K562 (cell line): ENCODE measurements around the gene BIN1. TPM values are rescaled to one million over a fixed set of nuclear protein-coding genes. Genes with fewer than 3 reads are reported as not detected.

Source experiments
- ATAC-seq: fragments of 200-7000 bp; cut with Tn5 transposase; 3 replicates; pipeline ENCODE4 v1.9.1; 2020; ENCODE audit warnings: moderate library complexity
- BruUV-seq: library from RNA; stranded (reverse); fragments of 400-500 nt; replicated peaks from 2 replicates; lab custom pipeline; 2021; lab: Mats Ljungman, UMichigan
- CTCF ChIA-PET: fragments of 300-600 bp; formaldehyde crosslinking; extraction: SDS; loops from one replicate; lab custom pipeline; 2021; ENCODE audit warnings: low intra/inter-chr PET ratio; lab: Yijun Ruan, JAX
- POLR2A ChIA-PET: fragments of 300-600, 350-650 bp; sonication (Branson Sonifier 250); formaldehyde crosslinking; extraction: SDS; loops from one replicate; lab custom pipeline; 2021; ENCODE audit warnings: antibody characterized with exemption, inconsistent platforms; lab: Yijun Ruan, JAX
- DNase-seq, 4 experiments: peaks; one replicate each; pipeline versions ENCODE4 v3.0.0 to v3.0.0-alpha.2; 2011 to 2018; ENCODE audit warnings: low spot score in 3 of 4, mixed read lengths in 3 of 4; ENCODE audit errors: extremely low read depth in 1 of 4
- FAIRE-seq: peaks from 2 replicates; lab custom pipeline; 2011; peaks lifted over from hg19 to GRCh38; lab: Jason Lieb, UNC
- H2AFZ ChIP-seq: 2 replicates; pipeline ENCODE4 v1.6.0; 2011; ENCODE audit warnings: low read depth, low read length, control low read depth, inconsistent platforms
- H3K27ac ChIP-seq: fragments of 200-600 bp; 3 replicates; pipeline ENCODE4 v1.8.0; 2011; ENCODE audit warnings: low read depth, mild to moderate bottlenecking, control low read depth, inconsistent platforms, low read length, moderate library complexity, mixed read lengths; ENCODE audit errors: extremely low read depth
- H3K27me3 ChIP-seq, 2 experiments: fragments of 300-600 bp in 1 of 2; 2 replicates in 1 of 2; 3 replicates in 1 of 2; pipeline versions ENCODE4 v1.6.0 to v1.8.0; 2011; ENCODE audit warnings: inconsistent platforms in 2 of 2, low read length in 2 of 2, mild to moderate bottlenecking in 1 of 2, mixed read lengths in 1 of 2, moderate library complexity in 1 of 2; ENCODE audit not compliant: control insufficient read depth in 2 of 2, insufficient read depth in 2 of 2
- H3K36me3 ChIP-seq: fragments of 300-600 bp; 3 replicates; pipeline ENCODE4 v1.8.0; 2011; ENCODE audit warnings: mild to moderate bottlenecking, low read length, inconsistent platforms; ENCODE audit not compliant: control insufficient read depth, insufficient read depth
- H3K4me1 ChIP-seq, 2 experiments: fragments of 200-600 bp in 1 of 2; replicated peaks in 1 of 2; 2 replicates in 1 of 2; 3 replicates in 1 of 2; pipeline versions ENCODE4 v1.5.1 to v1.8.0; 2011; ENCODE audit warnings: inconsistent platforms in 2 of 2, low read length in 2 of 2, mild to moderate bottlenecking in 1 of 2, mixed read lengths in 1 of 2, moderate library complexity in 1 of 2; ENCODE audit not compliant: control insufficient read depth in 2 of 2, insufficient read depth in 2 of 2
- H3K4me2 ChIP-seq: 2 replicates; pipeline ENCODE4 v1.6.1; 2011; ENCODE audit warnings: low read length, control low read depth, inconsistent platforms, mixed read lengths; ENCODE audit not compliant: insufficient read depth
- H3K4me3 ChIP-seq: fragments of 200-600 bp; sonication (generic), shearing (Covaris generic); 2 replicates; pipeline ENCODE4 v1.5.1; 2016; ENCODE audit warnings: control low read depth, inconsistent platforms
- H3K79me2 ChIP-seq: fragments of 200-600 bp; 3 replicates; pipeline ENCODE4 v1.8.0; 2011; ENCODE audit warnings: low read length, inconsistent platforms; ENCODE audit not compliant: control insufficient read depth, insufficient read depth
- H3K9ac ChIP-seq, 2 experiments: 2 replicates each; pipeline versions ENCODE4 v1.6.0 to v1.6.1; 2011; ENCODE audit warnings: low read depth in 2 of 2, low read length in 2 of 2, control low read depth in 1 of 2, inconsistent platforms in 1 of 2, mild to moderate bottlenecking in 1 of 2, mixed read lengths in 1 of 2; ENCODE audit not compliant: insufficient read depth in 1 of 2
- H3K9me1 ChIP-seq: one replicate; pipeline ENCODE4 v1.6.0; 2011; ENCODE audit warnings: inconsistent platforms, mild to moderate bottlenecking, low read length, moderate library complexity; ENCODE audit not compliant: control insufficient read depth, insufficient read depth
- H3K9me3 ChIP-seq: replicated peaks from 2 replicates; pipeline ENCODE4 v1.5.1; 2011; ENCODE audit warnings: low read depth, low read length, inconsistent platforms; ENCODE audit not compliant: control insufficient read depth, insufficient read depth
- H4K20me1 ChIP-seq: replicated peaks from 2 replicates; pipeline ENCODE4 v1.6.1; 2011; ENCODE audit warnings: low read length, inconsistent platforms, mixed read lengths; ENCODE audit not compliant: control insufficient read depth, insufficient read depth
- EGR1 ChIP-seq: fragments of 450-650 bp; conservative IDR thresholded peaks from 2 replicates; pipeline ENCODE4 v1.6.1; 2017; ENCODE audit warnings: mild to moderate bottlenecking
- GABPB1 ChIP-seq: sonication (generic); formaldehyde crosslinking; IDR thresholded peaks from 2 replicates; pipeline ENCODE4 v1.8.0; 2022; ENCODE audit warnings: mild to moderate bottlenecking, missing genetic modification reagents
- GTF2F1 ChIP-seq: IDR thresholded peaks from 2 replicates; pipeline ENCODE4 v1.6.1; 2011; ENCODE audit warnings: low read depth, low read length, improper control_type of control experiment
- NELFE ChIP-seq: IDR thresholded peaks from 2 replicates; pipeline ENCODE4 v1.6.1; 2011; ENCODE audit warnings: mild to moderate bottlenecking; ENCODE audit not compliant: insufficient read depth, insufficient read length
- SMARCE1 ChIP-seq: fragments of 450-650 bp; IDR thresholded peaks from 2 replicates; pipeline ENCODE4 v1.7.1; 2016; ENCODE audit warnings: mild to moderate bottlenecking
- ZNF696 ChIP-seq: fragments of 250-450 bp; sonication (Bioruptor Pico); conservative IDR thresholded peaks from 2 replicates; pipeline ENCODE4 v1.4.0; 2020; ENCODE audit warnings: mild to moderate bottlenecking, moderate library complexity
- WGBS: fragments of 100-300 bp; shearing (Covaris generic); methylation state at CpG from one replicate; pipeline ENCODE4 v1.1.6; 2016; ENCODE audit warnings: low coverage, mixed read lengths; ENCODE audit not compliant: insufficient coverage; ENCODE audit errors: missing lambda C conversion rate; 5-methylcytosine and 5-hydroxymethylcytosine counted together
- in situ Hi-C: fragments of 300-500 bp; cut with MboI; formaldehyde crosslinking; loops from 4 replicates; pipeline ENCODE4 v1.15.0; 2018; ENCODE audit warnings: inconsistent platforms, mixed read lengths
- intact Hi-C: fragments of 100-400 bp; cut with micrococcal nuclease; formaldehyde crosslinking; loops from 2 replicates; pipeline ENCODE4 v1.14.2; 2022
- polyA plus RNA-seq, 8 experiments: library from polyadenylated mRNA; depleted of rRNA in 4 of 8; stranded (reverse) in 5 of 8; unstranded in 3 of 8; fragments of >200 nt; fragmentation: Nextera tagmentation in 2 of 8; fragmentation: Illumina TruSeq in 1 of 8; extraction: Ambion mirVana in 2 of 8; extraction: Trizol in 1 of 8; gene quantifications; 2 replicates each; pipeline versions ENCODE4 v1.2.1 to v1.2.3, GENCODE V29; 2011 to 2014; ENCODE audit warnings: inconsistent platforms in 1 of 8, missing spikeins in 1 of 8
- total RNA-seq, 7 experiments: library from RNA; depleted of rRNA in 6 of 7; stranded (reverse); fragments of >200 nt in 6 of 7; fragmentation: Illumina TruSeq in 2 of 7; extraction: Trizol in 2 of 7; gene quantifications; 2 replicates each; pipeline versions ENCODE4 v1.2.1 to v1.2.3, GENCODE V29; 2011 to 2021; ENCODE audit warnings: low replicate concordance in 1 of 7
- TF ChIP-seq, protein P1 (sequence below), 2 experiments: fragments of 450-650 bp; IDR thresholded peaks; 2 replicates each; pipeline ENCODE4 v1.6.1; 2018; ENCODE audit warnings: mild to moderate bottlenecking in 2 of 2, low read depth in 1 of 2; ENCODE audit not compliant: partially characterized antibody in 2 of 2

The BIN1 gene
- total and polyA plus RNA-seq, 9 of the 15 experiments (the other 6 are each of a cell fraction or from before 2014, with no cell fraction given): 0.04 to 2.8 (median 0.79) TPM; not detected in 1

DNA sequence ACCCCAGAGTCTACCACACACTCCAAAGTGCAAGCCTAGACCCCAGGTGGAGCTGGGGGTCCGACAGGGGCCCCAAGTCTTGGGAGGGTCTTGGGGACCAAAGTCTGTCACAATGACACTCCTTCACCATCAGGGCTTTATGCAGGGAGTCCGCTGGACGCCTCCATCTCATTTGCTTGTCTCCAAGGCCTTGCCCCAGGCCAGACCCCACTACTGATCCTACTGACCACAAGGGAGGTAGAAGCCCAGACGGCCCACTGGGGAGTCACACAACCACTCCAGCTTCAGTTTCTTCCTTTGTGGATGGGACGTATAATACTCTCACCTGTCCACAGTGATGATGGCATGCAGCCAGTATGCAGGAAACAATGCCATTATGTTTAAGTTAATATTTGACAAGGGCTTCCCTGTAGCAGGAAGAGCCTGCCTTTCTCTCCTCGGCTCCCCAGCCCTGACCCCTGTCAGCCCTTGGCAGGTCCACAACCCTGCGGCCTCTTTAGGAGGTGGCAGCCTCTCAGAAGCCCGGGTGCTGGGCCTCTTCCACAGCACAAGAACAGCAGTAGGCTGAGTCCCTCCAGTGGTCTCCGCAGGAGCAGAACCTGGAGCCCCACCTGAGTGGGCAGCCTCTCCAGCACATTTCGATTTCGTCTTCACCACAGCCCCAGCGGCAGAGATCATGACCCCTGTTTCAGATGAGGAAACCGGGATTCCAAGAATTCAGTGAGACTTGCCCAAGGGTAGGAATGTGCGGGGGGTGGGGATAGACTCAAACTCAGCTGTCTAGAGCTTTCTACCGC, 6.5 kb downstream of the BIN1 start:
- Histone ChIP-seq H3K4me3 (no peak overlapping the region), H3K36me3 (no peaks in the 10 kb centered on the region), H3K27me3 (peaks cover 13 to 60% of the 10 kb centered on the region in 2 experiments), H3K27ac (no peak overlapping the region), H3K4me2 (no peak overlapping the region), H4K20me1 (no peaks in the 10 kb centered on the region; the same call in 1 of the 2 replicates), H2AFZ (no peak overlapping the region), H3K9me1 (no peaks in the 10 kb centered on the region), H3K4me1 (peaks cover 0 to 17% of the 10 kb centered on the region in 2 experiments; a peak in 3 of 5 replicates), H3K9ac (peak overlapping the region in 1 of 2 experiments; percentile 17; a peak in 1 of 4 replicates), H3K79me2 (no peaks in the 10 kb centered on the region), H3K9me3 (no peaks in the 10 kb centered on the region)
- intact Hi-C loops: no loop called here
- in situ Hi-C loops: no loop called here
- TF ChIP-seq GTF2F1 (no peak), EGR1 (peak; percentile 32; the same call in 1 of the 2 replicates), GABPB1 (no peak), NELFE (no peak), SMARCE1 (no peak), ZNF696 (CRISPR knock-in tag) (no peak)
- TF ChIP-seq, protein P1, sequence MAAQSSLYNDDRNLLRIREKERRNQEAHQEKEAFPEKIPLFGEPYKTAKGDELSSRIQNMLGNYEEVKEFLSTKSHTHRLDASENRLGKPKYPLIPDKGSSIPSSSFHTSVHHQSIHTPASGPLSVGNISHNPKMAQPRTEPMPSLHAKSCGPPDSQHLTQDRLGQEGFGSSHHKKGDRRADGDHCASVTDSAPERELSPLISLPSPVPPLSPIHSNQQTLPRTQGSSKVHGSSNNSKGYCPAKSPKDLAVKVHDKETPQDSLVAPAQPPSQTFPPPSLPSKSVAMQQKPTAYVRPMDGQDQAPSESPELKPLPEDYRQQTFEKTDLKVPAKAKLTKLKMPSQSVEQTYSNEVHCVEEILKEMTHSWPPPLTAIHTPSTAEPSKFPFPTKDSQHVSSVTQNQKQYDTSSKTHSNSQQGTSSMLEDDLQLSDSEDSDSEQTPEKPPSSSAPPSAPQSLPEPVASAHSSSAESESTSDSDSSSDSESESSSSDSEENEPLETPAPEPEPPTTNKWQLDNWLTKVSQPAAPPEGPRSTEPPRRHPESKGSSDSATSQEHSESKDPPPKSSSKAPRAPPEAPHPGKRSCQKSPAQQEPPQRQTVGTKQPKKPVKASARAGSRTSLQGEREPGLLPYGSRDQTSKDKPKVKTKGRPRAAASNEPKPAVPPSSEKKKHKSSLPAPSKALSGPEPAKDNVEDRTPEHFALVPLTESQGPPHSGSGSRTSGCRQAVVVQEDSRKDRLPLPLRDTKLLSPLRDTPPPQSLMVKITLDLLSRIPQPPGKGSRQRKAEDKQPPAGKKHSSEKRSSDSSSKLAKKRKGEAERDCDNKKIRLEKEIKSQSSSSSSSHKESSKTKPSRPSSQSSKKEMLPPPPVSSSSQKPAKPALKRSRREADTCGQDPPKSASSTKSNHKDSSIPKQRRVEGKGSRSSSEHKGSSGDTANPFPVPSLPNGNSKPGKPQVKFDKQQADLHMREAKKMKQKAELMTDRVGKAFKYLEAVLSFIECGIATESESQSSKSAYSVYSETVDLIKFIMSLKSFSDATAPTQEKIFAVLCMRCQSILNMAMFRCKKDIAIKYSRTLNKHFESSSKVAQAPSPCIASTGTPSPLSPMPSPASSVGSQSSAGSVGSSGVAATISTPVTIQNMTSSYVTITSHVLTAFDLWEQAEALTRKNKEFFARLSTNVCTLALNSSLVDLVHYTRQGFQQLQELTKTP (IDR thresholded peaks at IDR 0.05; ENCODE audit: low read depth in 1 of 2, partially characterized antibody in 2 of 2): no peak
- 6% methylated on average over 13 of the region's 15 CpGs for WGBS
- DNase-seq (peak in 2 of 4 experiments; percentile 32), FAIRE-seq (no peak), ATAC-seq (0 out of 3 replicates have a peak, but pooled peaks have one; percentile 15)
- CTCF ChIA-PET: no interaction called here
- BruUV-seq: no TSS peak
- POLR2A ChIA-PET: interaction anchor here (1.5 kb wide), 1 partner anchor 9 kb away, joined by 3 read pairs; no protein-coding TSS in a partner anchor
